SJCRH30 (cell line): ENCODE data around the gene SLC2A5. TPM values are rescaled to one million over a fixed set of nuclear protein-coding genes. Genes with fewer than 3 reads are reported as not detected.

ENCODE experiments used
- DNase-seq, 2 experiments: peaks; one replicate each; pipeline ENCODE4 v3.0.0-alpha.2; 2015 to 2020
- H3K27ac ChIP-seq: fragments of 250-450 bp; sonication (Bioruptor Pico); 2 replicates; pipeline ENCODE4 v1.5.1; 2020; ENCODE audit warnings: mild to moderate bottlenecking, moderate library complexity
- H3K27me3 ChIP-seq: fragments of 250-450 bp; sonication (Bioruptor Pico); 2 replicates; pipeline ENCODE4 v1.5.1; 2020; ENCODE audit warnings: mild to moderate bottlenecking, moderate library complexity
- H3K36me3 ChIP-seq: fragments of 250-450 bp; sonication (Bioruptor Pico); 2 replicates; pipeline ENCODE4 v1.5.1; 2020; ENCODE audit warnings: mild to moderate bottlenecking, moderate library complexity
- H3K4me1 ChIP-seq: fragments of 250-450 bp; sonication (Bioruptor Pico); 2 replicates; pipeline ENCODE4 v1.5.1; 2020; ENCODE audit warnings: mild to moderate bottlenecking, moderate library complexity
- H3K4me3 ChIP-seq: fragments of 250-450 bp; sonication (Bioruptor Pico); 2 replicates; pipeline ENCODE4 v1.5.1; 2020; ENCODE audit warnings: mild to moderate bottlenecking, moderate library complexity
- H3K9me3 ChIP-seq: fragments of 250-450 bp; sonication (Bioruptor Pico); replicated peaks from 2 replicates; pipeline ENCODE4 v1.5.1; 2020; ENCODE audit warnings: mild to moderate bottlenecking, moderate library complexity
- total RNA-seq: library from RNA; depleted of rRNA; stranded (reverse); fragments of >200 nt; shearing (Covaris generic); gene quantifications from 2 replicates; pipeline ENCODE4 v1.2.3, GENCODE V29; 2014

The SLC2A5 gene
- total RNA-seq, 1 experiment from 2014 or later: not detected

- Histone ChIP-seq H3K4me3 (no peak overlapping the region), H3K27me3 (peaks cover 6% of the 10 kb centered on the region; the same call in 1 of the 2 replicates)
- no peak for DNase-seq
Observed at GRCh38 chr1:9079988-9080704, 10.7 kb upstream of the SLC2A5 start.

GRCh38 chr1:9078752-9079500, 9.5 kb upstream of the SLC2A5 start:
- Histone ChIP-seq H3K36me3 (no peaks in the 10 kb centered on the region), H3K27ac (no peak overlapping the region), H3K4me3 (no peak overlapping the region), H3K27me3 (peaks cover 6% of the 10 kb centered on the region; the same call in 1 of the 2 replicates), H3K4me1 (peaks cover 8% of the 10 kb centered on the region), H3K9me3 (no peaks in the 10 kb centered on the region)
- DNase-seq: no peak

More at GRCh38 chr1:9079988-9080704, 10.7 kb upstream of the SLC2A5 start:
- Histone ChIP-seq H3K9me3 (no peaks in the 10 kb centered on the region), H3K4me1 (peaks cover 8% of the 10 kb centered on the region), H3K36me3 (no peaks in the 10 kb centered on the region), H3K27ac (no peak overlapping the region)

- H3K27me3 ChIP-seq: peaks cover 6% of the 10 kb centered on the region; the same call in 1 of the 2 replicates
- H3K9me3 ChIP-seq: no peaks in the 10 kb centered on the region
- H3K36me3 ChIP-seq: no peaks in the 10 kb centered on the region
- peaks cover 8% of the 10 kb centered on the region for H3K4me1 ChIP-seq
- H3K4me3 ChIP-seq: no peak overlapping the region
- H3K27ac ChIP-seq: no peak overlapping the region
- DNase-seq: no peak
Observed at GRCh38 chr1:9078015-9078751, 8.7 kb upstream of the SLC2A5 start.

GRCh38 chr1:9075022-9075421, 5.6 kb upstream of the SLC2A5 start:
- Histone ChIP-seq H3K4me1 (no peaks in the 10 kb centered on the region; the same call in 1 of the 2 replicates), H3K4me3 (no peak overlapping the region), H3K9me3 (no peaks in the 10 kb centered on the region), H3K27me3 (peaks cover 3% of the 10 kb centered on the region; the same call in 1 of the 2 replicates), H3K27ac (no peak overlapping the region), H3K36me3 (no peaks in the 10 kb centered on the region)
- DNase-seq: no peak

- Histone ChIP-seq H3K4me3 (no peak overlapping the region), H3K36me3 (no peaks in the 10 kb centered on the region), H3K27ac (no peak overlapping the region), H3K27me3 (no peaks in the 10 kb centered on the region), H3K4me1 (no peaks in the 10 kb centered on the region), H3K9me3 (no peaks in the 10 kb centered on the region)
- DNase-seq: no peak
Observed at GRCh38 chr1:9073143-9073542, 3.7 kb upstream of the SLC2A5 start.

GRCh38 chr1:9071554-9072235, 2.3 kb upstream of the SLC2A5 start:
- no peaks in the 10 kb centered on the region for H3K9me3 ChIP-seq
- no peaks in the 10 kb centered on the region for H3K36me3 ChIP-seq
- no peak for DNase-seq
- H3K4me3 ChIP-seq: no peak overlapping the region
- H3K27me3 ChIP-seq: no peaks in the 10 kb centered on the region
- H3K27ac ChIP-seq: no peak overlapping the region
- no peaks in the 10 kb centered on the region for H3K4me1 ChIP-seq

- Histone ChIP-seq H3K36me3 (no peaks in the 10 kb centered on the region), H3K27me3 (no peaks in the 10 kb centered on the region; the same call in 1 of the 2 replicates), H3K4me3 (no peak overlapping the region), H3K27ac (no peak overlapping the region), H3K4me1 (no peaks in the 10 kb centered on the region), H3K9me3 (no peaks in the 10 kb centered on the region)
- no peak for DNase-seq
Observed at GRCh38 chr1:9070486-9070885, 1.1 kb upstream of the SLC2A5 start.

GRCh38 chr1:9068981-9069325, 482 bp downstream of the SLC2A5 start:
- Histone ChIP-seq H3K36me3 (no peaks in the 10 kb centered on the region), H3K27ac (no peak overlapping the region), H3K9me3 (no peaks in the 10 kb centered on the region), H3K4me3 (no peak overlapping the region), H3K4me1 (no peaks in the 10 kb centered on the region), H3K27me3 (no peaks in the 10 kb centered on the region; the same call in 1 of the 2 replicates)
- DNase-seq: no peak

- DNase-seq: no peak
- H3K9me3 ChIP-seq: no peaks in the 10 kb centered on the region
- H3K36me3 ChIP-seq: no peaks in the 10 kb centered on the region
- H3K4me3 ChIP-seq: no peak overlapping the region
- H3K4me1 ChIP-seq: no peaks in the 10 kb centered on the region
- H3K27me3 ChIP-seq: no peaks in the 10 kb centered on the region; the same call in 1 of the 2 replicates
- no peak overlapping the region for H3K27ac ChIP-seq
Observed at GRCh38 chr1:9066945-9067807, 2.3 kb downstream of the SLC2A5 start.

- no peak overlapping the region for H3K27ac ChIP-seq
- H3K4me3 ChIP-seq: no peak overlapping the region
- H3K36me3 ChIP-seq: no peaks in the 10 kb centered on the region
- no peak for DNase-seq
- H3K4me1 ChIP-seq: no peaks in the 10 kb centered on the region
- H3K9me3 ChIP-seq: no peaks in the 10 kb centered on the region
- no peaks in the 10 kb centered on the region; the same call in 1 of the 2 replicates for H3K27me3 ChIP-seq
Observed at GRCh38 chr1:9065213-9065751, 4.2 kb downstream of the SLC2A5 start.

GRCh38 chr1:9062846-9063245, 6.6 kb downstream of the SLC2A5 start:
- no peaks in the 10 kb centered on the region for H3K9me3 ChIP-seq
- no peak overlapping the region for H3K4me3 ChIP-seq
- no peak overlapping the region for H3K27ac ChIP-seq
- no peaks in the 10 kb centered on the region for H3K4me1 ChIP-seq
- H3K27me3 ChIP-seq: no peaks in the 10 kb centered on the region; the same call in 1 of the 2 replicates
- H3K36me3 ChIP-seq: no peaks in the 10 kb centered on the region
- no peak for DNase-seq

- Histone ChIP-seq H3K27ac (no peak overlapping the region), H3K4me3 (no peak overlapping the region), H3K4me1 (no peaks in the 10 kb centered on the region), H3K27me3 (no peaks in the 10 kb centered on the region; the same call in 1 of the 2 replicates), H3K36me3 (no peaks in the 10 kb centered on the region), H3K9me3 (no peaks in the 10 kb centered on the region)
- DNase-seq: no peak
Observed at GRCh38 chr1:9062021-9062471, 7.4 kb downstream of the SLC2A5 start.

- Histone ChIP-seq H3K4me1 (no peaks in the 10 kb centered on the region), H3K4me3 (no peak overlapping the region), H3K27ac (no peak overlapping the region), H3K36me3 (no peaks in the 10 kb centered on the region), H3K9me3 (no peaks in the 10 kb centered on the region), H3K27me3 (no peaks in the 10 kb centered on the region; the same call in 1 of the 2 replicates)
- DNase-seq: no peak
Observed at GRCh38 chr1:9061252-9061960, 8.0 kb downstream of the SLC2A5 start.
